CD4-positive, alpha-beta T cell treated with Interleukin-6 for 4 hours (primary cell): ENCODE results near the gene SLC2A11.
A peak's percentile ranks its signal among the peaks of the same experiment; 100 is the strongest.

Experiments
- DNase-seq: peaks from one replicate; pipeline ENCODE4 v3.0.0-alpha.2; 2020; ENCODE audit warnings: mixed read lengths

Gene SLC2A11

GRCh38 chr22:23857606-23858483 lies at the start of gene SLC2A11:
Gene SLC2A11 (plus strand): TSS chr22:23857875. CDS start chr22:23858000, 125 bp downstream.
- DNase-seq, result peak; percentile 97

- no peak for DNase-seq
These were observed 45.3 kb upstream of the SLC2A11 start for GRCh38 chr22:23812378-23812777.

- DNase-seq, result no peak
These were observed 42.0 kb upstream of the SLC2A11 start for GRCh38 chr22:23815541-23816155.

GRCh38 chr22:23816156-23816976 lies 41.3 kb upstream of the SLC2A11 start:
- DNase-seq, result no peak

- DNase-seq, result no peak
These were observed 40.5 kb upstream of the SLC2A11 start for GRCh38 chr22:23817146-23817545.

GRCh38 chr22:23818541-23818940 lies 39.1 kb upstream of the SLC2A11 start:
- no peak for DNase-seq

- no peak for DNase-seq
These were observed 36.9 kb upstream of the SLC2A11 start for GRCh38 chr22:23820748-23821211.

- no peak for DNase-seq
These were observed 35.5 kb upstream of the SLC2A11 start for GRCh38 chr22:23822101-23822671.

- DNase-seq, result no peak
These were observed 34.3 kb upstream of the SLC2A11 start for GRCh38 chr22:23823331-23823791.

GRCh38 chr22:23824476-23825245 lies 33.0 kb upstream of the SLC2A11 start:
- DNase-seq, result no peak

- no peak for DNase-seq
These were observed 32.3 kb upstream of the SLC2A11 start for GRCh38 chr22:23825246-23825905.

- no peak for DNase-seq
These were observed 30.9 kb upstream of the SLC2A11 start for GRCh38 chr22:23826510-23827350.

- DNase-seq, result no peak
These were observed 30.2 kb upstream of the SLC2A11 start for GRCh38 chr22:23827351-23827995.

- DNase-seq, result no peak
These were observed 28.6 kb upstream of the SLC2A11 start for GRCh38 chr22:23828800-23829680.

GRCh38 chr22:23829845-23830372 lies 27.8 kb upstream of the SLC2A11 start:
- no peak for DNase-seq

GRCh38 chr22:23831261-23831660 lies 26.4 kb upstream of the SLC2A11 start:
- no peak for DNase-seq

GRCh38 chr22:23831781-23832180 lies 25.9 kb upstream of the SLC2A11 start:
- no peak for DNase-seq

- DNase-seq, result no peak
These were observed 25.3 kb upstream of the SLC2A11 start for GRCh38 chr22:23832226-23833016.
